A549 (cell line): ENCODE data around the gene FOXK1. TPM values are rescaled to one million over a fixed set of nuclear protein-coding genes. Genes with fewer than 3 reads are reported as not detected.

Experiments
- ATAC-seq, 2 experiments: fragments of 200-7000 bp in 1 of 2; fragments of >200 bp in 1 of 2; cut with Nextera tagmentation in 1 of 2; cut with Tn5 transposase in 1 of 2; 3 replicates each; pipeline versions ENCODE4 v1.8.0 to v1.9.1; 2018 to 2020; ENCODE audit warnings: mild to moderate bottlenecking in 1 of 2, moderate library complexity in 1 of 2
- CTCF ChIA-PET: fragments of 300-600 bp; sonication (Branson Sonifier 250); formaldehyde crosslinking; extraction: SDS; loops from one replicate; lab custom pipeline; 2021; ENCODE audit warnings: antibody characterized with exemption, inconsistent platforms; lab: Yijun Ruan, JAX
- POLR2A ChIA-PET: fragments of 350-600 bp; formaldehyde crosslinking; extraction: SDS; loops from one replicate; lab custom pipeline; 2021; ENCODE audit warnings: antibody characterized with exemption, inconsistent platforms; lab: Yijun Ruan, JAX
- DNase-seq, 2 experiments: peaks; one replicate each; pipeline versions ENCODE4 v3.0.0 to v3.0.0-alpha.2; 2011 to 2016; ENCODE audit warnings: low read depth in 1 of 2, low spot score in 1 of 2
- FAIRE-seq: peaks from 2 replicates; lab custom pipeline; 2011; peaks lifted over from hg19 to GRCh38; lab: Jason Lieb, UNC
- H3K27ac ChIP-seq, 2 experiments: fragments of >200 bp; sonication (Bioruptor Twin); formaldehyde crosslinking; 3 replicates each; pipeline ENCODE4 v1.5.1; 2016 to 2017
- H3K4me1 ChIP-seq: fragments of >200 bp; sonication (Bioruptor Twin); formaldehyde crosslinking; 3 replicates; pipeline ENCODE4 v1.6.1; 2016
- H3K4me2 ChIP-seq: fragments of >200 bp; sonication (Bioruptor Twin); formaldehyde crosslinking; 3 replicates; pipeline ENCODE4 v1.6.1; 2016
- H3K4me3 ChIP-seq: fragments of >200 bp; sonication (Bioruptor Twin); formaldehyde crosslinking; 3 replicates; pipeline ENCODE4 v1.5.1; 2016
- H3K9me3 ChIP-seq: fragments of >200 bp; sonication (Bioruptor Twin); formaldehyde crosslinking; 3 replicates; pipeline ENCODE4 v1.6.1; 2016
- CBX2 ChIP-seq: fragments of 200-600 bp; sonication (generic); IDR thresholded peaks from 2 replicates; pipeline ENCODE4 v1.6.1; 2016; ENCODE audit warnings: low read depth, mild to moderate bottlenecking, borderline replicate concordance
- CBX8 ChIP-seq: fragments of 200-600 bp; sonication (generic); IDR thresholded peaks from 2 replicates; pipeline ENCODE4 v1.6.1; 2016
- CEBPB ChIP-seq, 2 experiments: fragments of >200 bp in 1 of 2; sonication (Bioruptor Twin) in 1 of 2; formaldehyde crosslinking in 1 of 2; IDR thresholded peaks; 2 replicates each; pipeline ENCODE4 v1.6.1; 2012 to 2016
- CHD4 ChIP-seq: fragments of 200-600 bp; sonication (generic); IDR thresholded peaks from 2 replicates; pipeline ENCODE4 v1.6.1; 2016; ENCODE audit warnings: antibody characterized with exemption, mild to moderate bottlenecking, borderline replicate concordance
- ESRRA ChIP-seq: fragments of 150-350 bp; IDR thresholded peaks from 2 replicates; pipeline ENCODE4 v1.6.1; 2014; ENCODE audit warnings: mild to moderate bottlenecking, low read length, borderline replicate concordance
- FOSB ChIP-seq: fragments of 250-450 bp; sonication (Bioruptor Pico); IDR thresholded peaks from 2 replicates; pipeline ENCODE4 v1.5.0; 2020; ENCODE audit warnings: mild to moderate bottlenecking, moderate library complexity
- FOSL2 ChIP-seq, 2 experiments: fragments of 450-650 bp in 1 of 2; fragments of >200 bp in 1 of 2; sonication (Bioruptor Twin) in 1 of 2; formaldehyde crosslinking; IDR thresholded peaks; 2 replicates each; pipeline versions ENCODE4 v1.5.0 to v1.6.1; 2016 to 2020; ENCODE audit warnings: mild to moderate bottlenecking in 1 of 2, moderate library complexity in 1 of 2
- HDAC2 ChIP-seq: fragments of 200-600 bp; sonication (generic); IDR thresholded peaks from 2 replicates; pipeline ENCODE4 v1.6.1; 2016
- HOXB13 ChIP-seq: fragments of 250-450 bp; sonication (Bioruptor Pico); IDR thresholded peaks from 2 replicates; pipeline ENCODE4 v1.5.0; 2020; ENCODE audit warnings: low read depth, mild to moderate bottlenecking, moderate library complexity
- HOXB5 ChIP-seq: fragments of 250-450 bp; sonication (Bioruptor Pico); IDR thresholded peaks from 2 replicates; pipeline ENCODE4 v1.5.0; 2020; ENCODE audit warnings: mild to moderate bottlenecking, moderate library complexity
- MAZ ChIP-seq: fragments of 150-350 bp; IDR thresholded peaks from 2 replicates; pipeline ENCODE4 v1.6.1; 2014; ENCODE audit warnings: antibody characterized with exemption, low read depth, low read length, borderline replicate concordance
- NPAS2 ChIP-seq: fragments of 250-450 bp; sonication (Bioruptor Pico); IDR thresholded peaks from 2 replicates; pipeline ENCODE4 v1.8.0; 2022; ENCODE audit warnings: mild to moderate bottlenecking, moderate library complexity, borderline replicate concordance
- POLR2A ChIP-seq: IDR thresholded peaks from 2 replicates; pipeline ENCODE4 v1.6.1; 2012; ENCODE audit warnings: mild to moderate bottlenecking, low read length
- RAD21 ChIP-seq, 2 experiments: fragments of >200 bp in 1 of 2; sonication (Bioruptor Twin) in 1 of 2; formaldehyde crosslinking in 1 of 2; IDR thresholded peaks in 1 of 2; conservative IDR thresholded peaks in 1 of 2; 2 replicates in 1 of 2; 3 replicates in 1 of 2; pipeline ENCODE4 v1.6.1; 2012 to 2018; ENCODE audit warnings: inconsistent platforms in 1 of 2
- RCOR1 ChIP-seq: fragments of 150-350 bp; IDR thresholded peaks from 2 replicates; pipeline ENCODE4 v1.6.1; 2014; ENCODE audit warnings: antibody characterized with exemption, low read length, low read depth
- RFX5 ChIP-seq: fragments of 450-650 bp; IDR thresholded peaks from 2 replicates; pipeline ENCODE4 v1.7.1; 2014; ENCODE audit warnings: antibody characterized with exemption, mild to moderate bottlenecking, moderate library complexity
- SREBF2 ChIP-seq: fragments of 450-650 bp; IDR thresholded peaks from 2 replicates; pipeline ENCODE4 v1.6.1; 2014; ENCODE audit warnings: mild to moderate bottlenecking, moderate library complexity
- TFCP2L1 ChIP-seq: fragments of 250-450 bp; sonication (Bioruptor Pico); IDR thresholded peaks from 2 replicates; pipeline ENCODE4 v1.5.0; 2021; ENCODE audit warnings: mild to moderate bottlenecking
- ZSCAN20 ChIP-seq: fragments of 250-450 bp; sonication (Bioruptor Pico); IDR thresholded peaks from 2 replicates; pipeline ENCODE4 v1.8.0; 2022; ENCODE audit warnings: mild to moderate bottlenecking, moderate library complexity
- WGBS: methylation state at CpG from one replicate; pipeline ENCODE4 v1.1.6; 2017; ENCODE audit errors: missing lambda C conversion rate; 5-methylcytosine and 5-hydroxymethylcytosine counted together
- polyA plus RNA-seq, 4 experiments: library from polyadenylated mRNA; depleted of rRNA in 3 of 4; stranded (reverse); fragments of >200 nt; fragmentation: RNase III in 1 of 4; extraction: RNeasy Plus Mini Kit Qiagen cat#74134 plus additional on column Dnase treatment in 1 of 4; gene quantifications; 2 replicates in 3 of 4; 3 replicates in 1 of 4; pipeline ENCODE4 v1.2.3, GENCODE V29; 2011 to 2017
- TF ChIP-seq, protein P1 (sequence below): IDR thresholded peaks from 2 replicates; pipeline ENCODE4 v1.6.1; 2012
- TF ChIP-seq, protein P2 (sequence below): fragments of 250-450 bp; sonication (Bioruptor Pico); IDR thresholded peaks from 2 replicates; pipeline ENCODE4 v1.5.0; 2021; ENCODE audit warnings: mild to moderate bottlenecking, moderate library complexity, borderline replicate concordance
- TF ChIP-seq, protein P3 (sequence below): fragments of 250-450 bp; sonication (Bioruptor Pico); IDR thresholded peaks from 2 replicates; pipeline ENCODE4 v1.5.0; 2020; ENCODE audit warnings: low read depth, mild to moderate bottlenecking, moderate library complexity
- TF ChIP-seq, protein P4 (sequence below): fragments of 450-650 bp; IDR thresholded peaks from 2 replicates; pipeline ENCODE4 v1.6.1; 2014; ENCODE audit warnings: antibody characterized with exemption
- TF ChIP-seq, protein P5 (sequence below): fragments of >200 bp; sonication (Bioruptor Twin); formaldehyde crosslinking; IDR thresholded peaks from 3 replicates; pipeline ENCODE4 v1.5.1; 2016
- TF ChIP-seq, protein P6 (sequence below): IDR thresholded peaks from 2 replicates; pipeline ENCODE4 v1.6.1; 2012; ENCODE audit warnings: low read depth, borderline replicate concordance
- TF ChIP-seq, protein P7 (sequence below): IDR thresholded peaks from 2 replicates; pipeline ENCODE4 v1.6.1; 2012

Gene FOXK1
- polyA plus RNA-seq, 2 of the 4 experiments (the other 2 are of a cell fraction): 6.8 to 10.9 TPM

DNA sequence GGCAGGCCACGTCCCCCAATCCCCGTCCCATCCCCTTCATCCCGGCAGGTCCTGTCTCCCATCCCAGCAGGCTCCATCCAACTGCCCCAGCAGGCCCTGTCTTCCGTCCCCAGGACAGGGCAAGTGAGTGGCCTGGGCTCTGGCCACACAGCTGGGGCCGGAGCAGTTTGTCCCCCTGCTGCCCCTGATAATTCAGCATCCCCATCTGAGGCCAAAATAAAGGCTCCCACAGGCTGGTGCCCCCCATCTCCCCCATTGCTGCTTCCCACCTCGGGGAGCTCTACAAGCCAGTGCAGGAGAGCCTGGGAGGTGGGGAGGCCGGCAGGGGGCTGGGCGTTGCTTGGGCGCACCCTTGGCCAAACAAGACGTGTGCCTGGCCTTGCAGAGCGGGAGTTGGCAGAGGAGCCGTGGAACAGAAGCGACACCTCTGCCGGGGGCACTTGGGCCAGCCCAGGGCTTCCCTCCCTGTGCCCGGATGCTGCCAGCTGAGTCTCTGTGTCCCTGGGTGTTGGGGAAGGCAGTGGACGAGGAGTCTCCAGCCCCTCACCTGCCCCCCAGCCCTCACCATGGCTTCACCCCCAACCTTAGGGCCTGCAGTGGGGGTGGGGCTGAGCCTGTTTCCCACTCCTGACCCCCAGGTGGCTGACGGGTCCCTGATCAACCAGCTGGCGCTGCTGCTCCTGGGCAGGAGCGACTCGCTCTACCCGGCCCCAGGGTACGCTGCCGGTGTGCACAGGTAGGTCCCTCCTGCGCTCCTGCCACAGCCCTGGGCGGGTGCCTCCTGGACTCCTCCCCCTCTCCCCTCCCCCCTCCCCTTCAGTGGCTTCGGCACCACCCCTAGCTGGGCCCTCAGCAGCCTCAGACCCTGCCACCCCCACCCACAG lies 107.3 kb downstream of the FOXK1 start:
- no peak for ATAC-seq
- WGBS: 93% methylated on average over 23 of the region's 26 CpGs
- Histone ChIP-seq H3K27ac (no peak overlapping the region), H3K4me3 (no peak overlapping the region), H3K9me3 (no peaks in the 10 kb centered on the region), H3K4me1 (no peaks in the 10 kb centered on the region)
- CTCF ChIA-PET: interaction anchor here (4.2 kb wide), 1 partner anchor 9 kb away, joined by 28 read pairs; no protein-coding TSS in a partner anchor
- POLR2A ChIA-PET: no interaction called here
- DNase-seq: no peak
- no peak for FAIRE-seq
- TF ChIP-seq CBX2 (no peak), ZSCAN20 (CRISPR knock-in tag) (no peak), RCOR1 (no peak), FOSL2 (IDR thresholded peaks at IDR 0.05) (no peak), FOSL2 (CRISPR knock-in tag; IDR thresholded peaks at IDR 0.05) (no peak), CEBPB (IDR thresholded peaks at IDR 0.05) (no peak), FOSB (CRISPR knock-in tag) (no peak), HOXB5 (no peak), HDAC2 (no peak), RAD21 (conservative IDR thresholded peaks at IDR 0.05 in 1 of 2, IDR thresholded peaks at IDR 0.05 in 1 of 2) (no peak), NPAS2 (CRISPR knock-in tag) (no peak), MAZ (no peak)
- TF ChIP-seq, protein P1, sequence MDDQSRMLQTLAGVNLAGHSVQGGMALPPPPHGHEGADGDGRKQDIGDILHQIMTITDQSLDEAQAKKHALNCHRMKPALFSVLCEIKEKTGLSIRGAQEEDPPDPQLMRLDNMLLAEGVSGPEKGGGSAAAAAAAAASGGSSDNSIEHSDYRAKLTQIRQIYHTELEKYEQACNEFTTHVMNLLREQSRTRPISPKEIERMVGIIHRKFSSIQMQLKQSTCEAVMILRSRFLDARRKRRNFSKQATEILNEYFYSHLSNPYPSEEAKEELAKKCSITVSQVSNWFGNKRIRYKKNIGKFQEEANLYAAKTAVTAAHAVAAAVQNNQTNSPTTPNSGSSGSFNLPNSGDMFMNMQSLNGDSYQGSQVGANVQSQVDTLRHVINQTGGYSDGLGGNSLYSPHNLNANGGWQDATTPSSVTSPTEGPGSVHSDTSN: no peak
- TF ChIP-seq, protein P2, sequence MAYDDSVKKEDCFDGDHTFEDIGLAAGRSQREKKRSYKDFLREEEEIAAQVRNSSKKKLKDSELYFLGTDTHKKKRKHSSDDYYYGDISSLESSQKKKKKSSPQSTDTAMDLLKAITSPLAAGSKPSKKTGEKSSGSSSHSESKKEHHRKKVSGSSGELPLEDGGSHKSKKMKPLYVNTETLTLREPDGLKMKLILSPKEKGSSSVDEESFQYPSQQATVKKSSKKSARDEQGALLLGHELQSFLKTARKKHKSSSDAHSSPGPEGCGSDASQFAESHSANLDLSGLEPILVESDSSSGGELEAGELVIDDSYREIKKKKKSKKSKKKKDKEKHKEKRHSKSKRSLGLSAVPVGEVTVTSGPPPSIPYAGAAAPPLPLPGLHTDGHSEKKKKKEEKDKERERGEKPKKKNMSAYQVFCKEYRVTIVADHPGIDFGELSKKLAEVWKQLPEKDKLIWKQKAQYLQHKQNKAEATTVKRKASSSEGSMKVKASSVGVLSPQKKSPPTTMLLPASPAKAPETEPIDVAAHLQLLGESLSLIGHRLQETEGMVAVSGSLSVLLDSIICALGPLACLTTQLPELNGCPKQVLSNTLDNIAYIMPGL (CRISPR knock-in tag): no peak
- TF ChIP-seq, protein P3, sequence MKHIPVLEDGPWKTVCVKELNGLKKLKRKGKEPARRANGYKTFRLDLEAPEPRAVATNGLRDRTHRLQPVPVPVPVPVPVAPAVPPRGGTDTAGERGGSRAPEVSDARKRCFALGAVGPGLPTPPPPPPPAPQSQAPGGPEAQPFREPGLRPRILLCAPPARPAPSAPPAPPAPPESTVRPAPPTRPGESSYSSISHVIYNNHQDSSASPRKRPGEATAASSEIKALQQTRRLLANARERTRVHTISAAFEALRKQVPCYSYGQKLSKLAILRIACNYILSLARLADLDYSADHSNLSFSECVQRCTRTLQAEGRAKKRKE (CRISPR knock-in tag): no peak
- TF ChIP-seq, protein P4, sequence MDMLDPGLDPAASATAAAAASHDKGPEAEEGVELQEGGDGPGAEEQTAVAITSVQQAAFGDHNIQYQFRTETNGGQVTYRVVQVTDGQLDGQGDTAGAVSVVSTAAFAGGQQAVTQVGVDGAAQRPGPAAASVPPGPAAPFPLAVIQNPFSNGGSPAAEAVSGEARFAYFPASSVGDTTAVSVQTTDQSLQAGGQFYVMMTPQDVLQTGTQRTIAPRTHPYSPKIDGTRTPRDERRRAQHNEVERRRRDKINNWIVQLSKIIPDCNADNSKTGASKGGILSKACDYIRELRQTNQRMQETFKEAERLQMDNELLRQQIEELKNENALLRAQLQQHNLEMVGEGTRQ: no peak
- TF ChIP-seq, all 56 proteins: peak for 0
- no peak overlapping the region for H3K4me2 ChIP-seq

DNA sequence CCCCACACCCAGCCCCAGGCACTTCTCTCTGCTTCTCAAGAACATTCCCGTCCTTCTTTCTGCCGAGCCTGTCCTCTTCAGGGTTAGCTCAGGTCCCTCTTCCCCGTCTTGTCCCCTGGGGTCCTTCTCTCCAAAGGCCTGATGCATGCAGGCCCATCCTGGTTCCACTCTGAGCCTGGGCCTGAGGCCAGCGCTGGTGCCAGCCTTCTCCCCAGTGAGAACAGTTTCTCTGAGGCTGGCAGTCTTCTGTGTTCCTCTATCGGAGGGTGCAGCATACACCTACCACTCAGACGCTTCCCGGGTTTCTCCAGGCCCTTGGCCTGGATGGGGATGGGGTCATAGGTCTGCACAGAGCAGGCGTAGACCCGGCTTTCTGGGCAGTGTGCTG lies 108.0 kb downstream of the FOXK1 start:
- Histone ChIP-seq H3K9me3 (no peaks in the 10 kb centered on the region), H3K4me1 (no peaks in the 10 kb centered on the region), H3K27ac (no peak overlapping the region), H3K4me3 (no peak overlapping the region), H3K4me2 (no peak overlapping the region)
- no peak for ATAC-seq
- 81% methylated on average over 9 of the region's 9 CpGs for WGBS
- TF ChIP-seq ESRRA (no peak), HOXB13 (CRISPR knock-in tag) (no peak), TFCP2L1 (CRISPR knock-in tag) (no peak), RFX5 (no peak), SREBF2 (no peak), CHD4 (no peak), CBX8 (no peak), POLR2A (no peak)
- TF ChIP-seq, protein P5, sequence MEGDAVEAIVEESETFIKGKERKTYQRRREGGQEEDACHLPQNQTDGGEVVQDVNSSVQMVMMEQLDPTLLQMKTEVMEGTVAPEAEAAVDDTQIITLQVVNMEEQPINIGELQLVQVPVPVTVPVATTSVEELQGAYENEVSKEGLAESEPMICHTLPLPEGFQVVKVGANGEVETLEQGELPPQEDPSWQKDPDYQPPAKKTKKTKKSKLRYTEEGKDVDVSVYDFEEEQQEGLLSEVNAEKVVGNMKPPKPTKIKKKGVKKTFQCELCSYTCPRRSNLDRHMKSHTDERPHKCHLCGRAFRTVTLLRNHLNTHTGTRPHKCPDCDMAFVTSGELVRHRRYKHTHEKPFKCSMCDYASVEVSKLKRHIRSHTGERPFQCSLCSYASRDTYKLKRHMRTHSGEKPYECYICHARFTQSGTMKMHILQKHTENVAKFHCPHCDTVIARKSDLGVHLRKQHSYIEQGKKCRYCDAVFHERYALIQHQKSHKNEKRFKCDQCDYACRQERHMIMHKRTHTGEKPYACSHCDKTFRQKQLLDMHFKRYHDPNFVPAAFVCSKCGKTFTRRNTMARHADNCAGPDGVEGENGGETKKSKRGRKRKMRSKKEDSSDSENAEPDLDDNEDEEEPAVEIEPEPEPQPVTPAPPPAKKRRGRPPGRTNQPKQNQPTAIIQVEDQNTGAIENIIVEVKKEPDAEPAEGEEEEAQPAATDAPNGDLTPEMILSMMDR: no peak
- TF ChIP-seq, protein P6, sequence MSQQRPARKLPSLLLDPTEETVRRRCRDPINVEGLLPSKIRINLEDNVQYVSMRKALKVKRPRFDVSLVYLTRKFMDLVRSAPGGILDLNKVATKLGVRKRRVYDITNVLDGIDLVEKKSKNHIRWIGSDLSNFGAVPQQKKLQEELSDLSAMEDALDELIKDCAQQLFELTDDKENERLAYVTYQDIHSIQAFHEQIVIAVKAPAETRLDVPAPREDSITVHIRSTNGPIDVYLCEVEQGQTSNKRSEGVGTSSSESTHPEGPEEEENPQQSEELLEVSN: no peak
- TF ChIP-seq, protein P7, sequence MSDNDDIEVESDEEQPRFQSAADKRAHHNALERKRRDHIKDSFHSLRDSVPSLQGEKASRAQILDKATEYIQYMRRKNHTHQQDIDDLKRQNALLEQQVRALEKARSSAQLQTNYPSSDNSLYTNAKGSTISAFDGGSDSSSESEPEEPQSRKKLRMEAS: no peak
- no peak for FAIRE-seq
- no peak for DNase-seq
- POLR2A ChIA-PET: no interaction called here
- CTCF ChIA-PET: interaction anchor here (4.2 to 5.3 kb wide), 2 partner anchors 8 to 93 kb away, joined by 24 to 28 read pairs; partner anchors contain the start of gene RADIL
